ENCODE results near the gene FTO.

The FTO gene

DNA sequence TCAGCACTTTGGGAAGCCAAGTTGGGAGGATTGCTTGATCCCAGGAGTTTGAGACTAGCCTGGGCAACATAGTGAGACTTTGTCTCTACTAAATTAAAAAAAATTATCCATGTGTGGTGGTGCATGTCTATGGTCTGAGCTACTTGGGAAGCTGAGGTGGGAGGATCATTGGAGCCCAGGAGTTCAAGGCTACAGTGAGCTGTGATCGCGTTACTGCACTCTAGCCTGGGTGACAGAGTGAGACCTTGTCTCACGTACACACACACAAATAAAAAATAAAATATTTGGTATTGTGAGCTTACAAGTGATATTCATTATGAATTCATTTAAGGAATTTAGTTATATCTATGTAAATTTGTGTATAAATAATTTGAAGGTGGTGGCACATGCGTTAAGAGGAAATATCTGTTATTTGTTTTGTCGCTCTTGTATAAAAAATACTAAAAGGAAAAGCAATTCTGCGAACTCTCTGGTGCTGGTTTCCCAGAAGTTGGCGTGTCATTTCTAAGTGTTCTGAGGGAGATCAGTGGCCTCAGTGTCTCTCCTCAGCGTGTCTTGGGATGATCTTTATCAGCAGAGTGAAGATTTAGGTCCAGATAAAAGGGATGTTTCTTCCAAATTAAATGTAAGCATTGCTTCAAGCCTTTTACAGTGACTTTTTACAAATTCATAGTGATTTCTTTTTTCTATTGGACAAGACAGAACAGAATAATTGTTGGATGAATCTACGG, 187.6 kb downstream of the FTO start:
- intact Hi-C loops (cut with DNase I), result loop anchor here (10.0 kb wide), 1 partner anchor 117 kb away; no protein-coding TSS in a partner anchor
- DNase-seq, result no peak

DNA sequence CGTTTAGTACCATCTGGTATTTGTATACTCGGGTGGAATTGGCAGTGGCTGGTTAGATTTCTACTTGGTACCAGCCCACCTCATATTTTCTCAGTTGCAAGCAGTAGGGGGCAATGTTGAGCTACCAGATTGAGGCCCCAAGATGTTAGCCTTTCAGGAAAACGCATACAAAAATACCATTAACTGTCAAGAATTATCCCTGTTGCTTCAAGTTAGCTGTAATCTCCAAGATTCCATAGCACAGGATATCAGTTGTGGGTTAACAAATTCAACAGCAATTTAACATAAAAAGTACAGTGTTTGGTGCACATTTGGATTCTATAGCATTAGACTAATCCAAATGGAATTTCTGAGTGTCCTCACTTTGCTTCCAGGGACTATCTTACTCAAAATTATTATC, 188.2 kb downstream of the FTO start:
- intact Hi-C loops (cut with DNase I), result loop anchor here (10.0 kb wide), 1 partner anchor 117 kb away; no protein-coding TSS in a partner anchor

DNA sequence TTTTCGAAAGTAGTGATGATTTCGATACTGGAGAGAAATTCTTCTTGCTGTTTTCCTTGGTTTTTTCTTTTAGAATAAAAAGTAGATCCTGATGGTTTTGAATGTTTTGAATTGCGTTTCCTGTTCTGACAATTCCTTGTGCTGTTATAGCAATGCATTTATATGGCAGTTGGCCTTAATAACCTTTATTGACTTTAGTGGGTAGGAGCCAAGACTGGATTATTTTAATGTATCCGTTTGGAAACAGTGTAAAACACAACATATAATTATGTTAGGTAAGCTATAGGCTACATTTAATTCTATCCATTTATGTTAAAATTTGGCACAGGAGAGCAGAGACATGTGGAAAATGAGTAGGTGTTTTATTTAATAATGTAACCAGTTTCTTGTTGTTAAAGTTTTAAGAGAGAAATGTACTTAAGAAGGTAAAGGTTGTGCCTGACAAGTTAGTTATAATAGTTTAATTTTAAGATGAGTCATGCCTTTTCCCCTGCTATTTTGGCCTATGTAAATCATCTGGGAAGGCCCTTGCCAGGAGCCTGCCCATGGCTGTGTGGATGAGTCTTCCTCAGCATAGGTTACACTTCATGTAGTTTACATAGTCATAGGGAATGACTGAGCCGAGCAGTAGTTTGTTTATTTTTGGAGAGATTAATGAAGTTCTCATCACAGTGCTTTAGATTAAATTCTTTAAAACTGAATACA, 189.9 kb downstream of the FTO start:
- intact Hi-C loops (cut with DNase I), result loop anchor here (10.0 kb wide), 1 partner anchor 119 kb away; no protein-coding TSS in a partner anchor
- DNase-seq, result no peak

More for the DNA sequence above, 188.2 kb downstream of the FTO start:
- peak in 6 of 10 donors; percentile 23 to 83 (median 60) for DNase-seq

DNA sequence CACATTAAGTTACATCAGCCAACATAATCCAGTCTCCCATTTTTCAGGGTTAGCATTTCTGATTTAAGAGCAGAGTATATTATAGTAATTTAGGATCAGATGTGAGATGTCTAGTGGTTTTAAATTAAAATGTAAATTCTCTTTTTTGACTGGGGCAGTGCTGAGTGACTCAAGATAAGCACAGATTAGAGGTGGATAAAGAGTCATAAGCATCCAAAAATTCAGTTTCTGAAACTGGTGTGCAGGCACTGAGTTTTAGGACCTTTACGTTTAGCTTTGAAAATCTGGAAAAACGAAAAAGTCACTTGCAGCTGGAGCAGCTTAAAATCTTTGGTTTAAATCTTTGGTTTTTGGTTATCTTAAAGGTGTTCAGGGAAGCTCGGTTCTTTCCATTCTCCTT, 190.7 kb downstream of the FTO start:
- intact Hi-C loops (cut with DNase I), result loop anchor here (10.0 kb wide), 1 partner anchor 120 kb away; no protein-coding TSS in a partner anchor
- DNase-seq, result no peak

DNA sequence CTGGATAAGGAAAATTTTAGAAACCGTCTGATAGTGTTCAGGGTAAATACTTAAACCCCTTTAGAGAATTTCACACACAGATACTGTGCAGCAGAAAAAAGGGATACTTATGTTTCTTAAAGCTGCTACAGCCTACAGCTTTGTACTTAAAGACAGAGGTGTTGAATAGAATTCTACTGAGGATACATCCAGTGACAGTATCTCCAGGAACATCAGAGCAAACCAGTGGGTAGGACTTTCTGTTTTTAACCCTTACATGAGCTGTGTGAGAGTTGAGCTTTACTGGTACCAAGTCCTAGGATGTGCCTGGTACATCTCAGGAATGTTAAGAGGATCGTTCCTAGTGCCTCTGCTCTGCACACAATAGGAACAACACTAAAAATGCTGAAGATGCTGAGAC, 191.5 kb downstream of the FTO start:
- intact Hi-C loops (cut with DNase I), result loop anchor here (10.0 kb wide), 1 partner anchor 121 kb away; no protein-coding TSS in a partner anchor

DNA sequence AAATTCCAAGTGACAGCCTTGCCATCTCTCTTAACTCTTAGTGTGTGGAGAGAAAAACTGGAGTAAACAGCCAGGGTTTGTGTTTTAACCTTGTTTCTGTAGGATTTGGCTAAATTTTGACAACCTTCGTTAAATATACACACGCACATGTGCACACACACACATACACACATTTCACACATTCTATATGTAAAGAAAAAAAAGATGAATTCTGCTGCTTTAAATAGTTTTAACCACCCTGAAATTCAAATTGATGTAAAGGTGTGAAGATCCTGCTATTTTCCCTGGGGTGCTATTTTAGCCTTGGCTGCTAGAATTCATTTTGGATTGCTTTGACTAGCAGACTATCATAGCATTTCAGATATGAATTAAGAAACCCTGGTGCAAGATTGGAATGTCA, 191.9 kb downstream of the FTO start:
- intact Hi-C loops (cut with DNase I), result loop anchor here (10.0 kb wide), 1 partner anchor 121 kb away; no protein-coding TSS in a partner anchor
- no peak for DNase-seq

More for the DNA sequence above, 191.5 kb downstream of the FTO start:
- no peak for DNase-seq

DNA sequence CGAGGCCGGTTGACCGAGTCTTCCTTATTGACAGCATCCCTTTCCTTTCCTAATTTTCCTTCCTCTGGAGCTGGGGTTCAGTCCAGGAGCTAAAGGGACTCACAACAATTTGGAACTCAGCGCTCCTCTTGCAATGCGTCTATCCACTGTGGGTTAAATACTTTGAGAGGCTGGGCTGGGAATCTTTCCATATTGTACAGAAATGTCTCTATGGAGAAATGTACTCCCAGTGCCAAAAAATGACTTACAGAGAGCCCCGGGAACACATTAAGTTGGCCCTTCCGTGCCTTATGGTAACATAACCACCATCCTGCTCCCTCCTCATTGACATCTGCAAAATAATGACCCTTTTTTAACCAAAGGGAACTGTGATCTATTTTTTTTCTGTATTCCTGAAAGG, 192.8 kb downstream of the FTO start:
- intact Hi-C loops (cut with DNase I), result loop anchor here (10.0 kb wide), 1 partner anchor 122 kb away; no protein-coding TSS in a partner anchor
- DNase-seq, result no peak

DNA sequence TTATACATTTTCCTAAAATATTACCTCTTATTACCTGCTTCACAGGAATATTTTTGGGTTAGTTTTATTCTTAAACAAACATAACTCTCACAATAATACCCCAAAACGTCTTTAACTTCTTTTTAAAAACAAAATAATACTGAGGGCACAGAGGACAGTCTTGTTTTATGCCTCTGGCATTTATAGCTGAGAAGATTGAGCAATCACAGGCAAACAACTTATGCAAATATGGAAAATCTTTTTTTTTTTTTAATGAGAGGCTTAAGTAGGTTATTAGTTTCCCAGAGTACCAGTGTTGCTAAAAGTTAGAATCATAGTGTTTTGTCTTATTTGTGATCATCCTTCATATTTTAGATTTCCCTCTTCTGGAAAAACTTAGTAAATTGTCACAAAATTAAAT, 195.0 kb downstream of the FTO start:
- intact Hi-C loops (cut with DNase I), result loop anchor here (10.0 kb wide), 1 partner anchor 124 kb away; no protein-coding TSS in a partner anchor
- DNase-seq, result no peak

DNA sequence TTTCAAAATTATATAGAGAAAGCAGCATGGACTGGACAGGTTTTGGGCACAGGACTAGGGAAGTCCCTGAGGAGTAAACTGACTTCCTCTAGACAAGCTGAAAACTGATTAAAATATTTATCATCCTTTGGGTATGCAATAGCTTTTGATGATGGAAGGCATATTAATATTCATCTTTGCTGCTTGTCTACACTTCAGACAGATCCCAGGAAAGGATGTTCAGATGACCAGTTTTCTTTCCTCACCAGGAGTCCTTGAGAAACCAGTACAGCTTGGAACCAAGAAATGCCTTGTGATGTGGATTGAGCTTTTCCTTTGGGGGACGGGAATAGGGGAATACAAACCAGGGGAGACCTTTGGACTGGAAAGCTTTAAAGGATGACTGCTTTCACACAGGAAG, 195.5 kb downstream of the FTO start:
- intact Hi-C loops (cut with DNase I), result loop anchor here (10.0 kb wide), 1 partner anchor 125 kb away; no protein-coding TSS in a partner anchor

DNA sequence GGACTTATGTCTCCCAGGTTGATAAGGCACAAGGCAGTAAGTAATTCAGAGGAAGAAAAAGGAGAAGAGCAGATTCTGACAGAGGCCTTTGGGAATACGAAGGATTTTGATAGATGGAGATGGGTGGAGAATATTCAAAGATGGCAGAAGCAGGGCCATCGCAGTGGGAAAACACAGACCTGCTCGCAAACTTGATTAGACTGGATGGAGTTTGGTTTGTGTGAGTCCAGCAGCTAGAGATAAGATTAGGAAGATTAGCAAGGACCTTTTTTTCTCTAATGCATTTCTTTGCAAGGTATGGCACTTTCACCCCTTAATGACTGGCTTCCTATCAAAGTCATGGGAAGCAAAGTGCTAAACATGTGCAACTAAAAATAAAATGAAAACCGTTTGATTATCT, 196.7 kb downstream of the FTO start:
- DNase-seq, result no peak
- intact Hi-C loops (cut with DNase I), result no loop called here

More for the DNA sequence above, 195.5 kb downstream of the FTO start:
- DNase-seq, result no peak

DNA sequence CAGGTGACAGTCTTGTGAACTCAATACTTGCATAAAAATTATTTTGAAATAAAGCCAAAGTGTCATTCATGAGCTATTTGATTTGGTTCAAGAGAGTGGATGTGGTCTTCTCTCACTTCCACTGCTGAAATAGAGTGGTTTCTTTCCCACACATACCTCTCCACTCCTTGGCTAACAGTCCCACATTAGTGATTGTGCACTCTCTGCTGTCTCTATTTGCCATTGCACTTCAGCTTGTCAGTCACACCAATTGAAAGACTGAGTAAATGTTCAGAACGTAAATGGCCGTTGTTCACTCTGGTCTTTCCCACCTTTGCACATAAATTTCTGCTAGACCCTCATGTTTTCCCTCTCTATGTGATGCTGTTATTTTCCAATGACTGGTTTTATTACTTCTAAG, 197.5 kb downstream of the FTO start:
- no peak for DNase-seq
- intact Hi-C loops (cut with DNase I), result no loop called here

DNA sequence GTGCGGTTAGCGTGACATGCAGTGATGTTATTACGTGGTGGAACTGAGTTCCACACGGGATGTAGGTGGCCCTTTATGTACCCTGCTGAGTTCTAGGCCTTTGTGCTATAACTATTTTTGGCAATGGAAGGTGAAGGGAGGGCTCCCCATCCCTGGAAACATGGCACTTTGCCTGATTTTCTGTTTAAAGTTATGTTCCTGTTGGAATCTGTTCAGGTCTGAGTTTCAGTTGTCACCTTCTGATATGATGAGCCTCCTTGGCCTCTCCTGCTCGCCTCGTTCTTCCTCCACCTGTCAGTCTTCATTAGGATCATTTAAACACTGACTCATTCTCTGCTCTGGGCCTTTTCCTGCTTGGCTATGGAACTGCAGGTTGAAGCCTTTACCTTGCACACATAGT, 200.6 kb downstream of the FTO start:
- intact Hi-C loops (cut with DNase I), result no loop called here

DNA sequence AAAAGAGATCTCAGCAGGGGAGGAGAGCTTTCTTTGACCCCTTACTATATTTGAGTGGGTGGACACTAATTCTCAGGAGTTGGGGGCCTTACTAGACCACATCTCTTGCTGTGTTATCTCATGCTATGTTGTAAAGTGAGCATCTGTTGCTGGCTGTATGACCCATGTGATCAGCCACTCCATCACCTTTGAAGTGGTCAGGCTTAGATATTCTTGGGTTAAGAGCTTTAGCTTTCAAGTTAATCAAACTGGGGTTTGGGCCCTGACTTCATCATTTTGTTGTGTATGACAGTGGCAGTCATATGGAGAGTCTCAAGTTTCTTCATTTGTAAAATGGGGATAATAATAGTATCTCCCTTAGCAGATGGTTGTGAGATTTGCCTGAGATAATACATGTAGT, 201.1 kb downstream of the FTO start:
- intact Hi-C loops (cut with DNase I), result no loop called here

More for the DNA sequence above, 200.6 kb downstream of the FTO start:
- no peak for DNase-seq

DNA sequence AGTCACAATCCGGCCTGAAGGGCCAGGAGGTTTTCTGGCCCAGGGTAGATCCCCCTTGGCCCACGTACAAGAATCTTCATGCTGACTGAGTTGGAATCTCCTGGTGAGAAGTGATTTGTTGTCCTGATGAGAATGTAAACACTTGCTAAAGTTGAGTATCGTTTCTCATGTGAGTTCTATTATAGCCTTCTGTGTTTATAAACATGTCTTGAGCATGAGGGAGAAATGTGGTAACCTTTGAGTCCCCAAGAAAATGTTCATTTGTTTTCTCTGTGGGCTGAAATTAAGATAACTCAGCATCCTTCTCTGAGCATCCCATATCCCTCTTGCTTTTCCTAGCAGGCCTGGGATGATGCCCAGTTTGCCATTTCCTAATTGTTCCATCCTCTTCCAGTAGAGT, 204.8 kb downstream of the FTO start:
- intact Hi-C loops (cut with DNase I), result no loop called here
- DNase-seq, result no peak

More for the DNA sequence above, 201.1 kb downstream of the FTO start:
- no peak for DNase-seq

DNA sequence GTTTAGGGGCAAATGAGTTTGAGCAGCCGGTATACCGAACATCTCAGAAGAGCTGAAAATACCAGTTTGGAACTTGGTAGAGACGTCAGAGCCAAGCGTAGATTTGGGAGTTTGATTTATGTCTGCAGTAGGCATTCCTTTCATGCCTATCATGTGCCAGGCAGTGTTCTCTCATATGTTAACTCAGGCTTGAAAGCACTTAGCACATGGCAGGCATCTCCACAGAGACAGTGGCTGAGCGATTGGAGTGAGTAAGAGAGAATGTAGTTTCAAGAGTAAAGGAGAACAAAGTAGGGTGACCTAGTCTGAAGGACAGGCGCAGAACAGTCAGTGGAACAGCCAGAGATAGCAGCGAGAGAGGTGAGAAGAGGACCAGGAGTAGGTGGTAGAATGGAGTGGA, 207.0 kb downstream of the FTO start:
- DNase-seq, result no peak
- intact Hi-C loops (cut with DNase I), result no loop called here

DNA sequence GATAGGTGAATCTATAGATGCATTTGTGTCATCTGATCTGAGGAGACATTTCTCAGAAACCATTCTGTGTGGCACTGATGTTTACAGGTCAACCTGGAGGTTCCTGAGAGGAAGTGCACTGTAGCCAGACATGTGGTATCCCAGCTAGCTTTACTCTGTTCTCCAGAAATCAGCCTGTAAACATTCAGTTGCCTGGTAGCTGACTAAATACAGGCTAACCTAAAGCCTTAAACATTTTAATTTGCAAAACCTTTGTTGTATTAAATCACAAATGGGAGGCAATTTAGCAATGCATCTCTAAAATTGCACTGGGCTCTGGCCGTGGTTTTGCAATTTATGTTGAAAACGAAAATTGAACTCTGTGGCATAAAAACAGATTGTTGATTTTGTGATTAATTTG, 207.6 kb downstream of the FTO start:
- intact Hi-C loops (cut with DNase I), result no loop called here

DNA sequence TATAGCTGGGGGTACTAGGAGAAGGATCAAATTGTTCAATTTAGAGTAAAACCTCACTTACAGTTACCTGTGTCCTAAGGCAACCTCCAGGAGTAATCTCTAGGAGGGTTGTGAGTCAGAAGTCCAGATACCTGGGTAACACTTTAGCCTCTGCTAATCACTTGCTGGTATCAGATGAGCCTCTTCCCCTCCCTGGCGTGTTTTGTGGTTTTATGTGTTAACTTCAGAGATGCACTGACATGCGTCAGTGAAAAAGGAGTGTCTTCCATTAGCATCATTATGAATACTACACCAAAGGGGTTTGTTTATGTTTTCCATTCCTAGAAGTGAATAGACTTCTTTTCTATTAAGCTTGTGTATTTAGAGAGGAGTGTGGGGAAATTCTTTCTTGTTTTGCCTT, 208.2 kb downstream of the FTO start:
- no peak for DNase-seq
- intact Hi-C loops (cut with DNase I), result no loop called here

More for the DNA sequence above, 207.6 kb downstream of the FTO start:
- no peak for DNase-seq

DNA sequence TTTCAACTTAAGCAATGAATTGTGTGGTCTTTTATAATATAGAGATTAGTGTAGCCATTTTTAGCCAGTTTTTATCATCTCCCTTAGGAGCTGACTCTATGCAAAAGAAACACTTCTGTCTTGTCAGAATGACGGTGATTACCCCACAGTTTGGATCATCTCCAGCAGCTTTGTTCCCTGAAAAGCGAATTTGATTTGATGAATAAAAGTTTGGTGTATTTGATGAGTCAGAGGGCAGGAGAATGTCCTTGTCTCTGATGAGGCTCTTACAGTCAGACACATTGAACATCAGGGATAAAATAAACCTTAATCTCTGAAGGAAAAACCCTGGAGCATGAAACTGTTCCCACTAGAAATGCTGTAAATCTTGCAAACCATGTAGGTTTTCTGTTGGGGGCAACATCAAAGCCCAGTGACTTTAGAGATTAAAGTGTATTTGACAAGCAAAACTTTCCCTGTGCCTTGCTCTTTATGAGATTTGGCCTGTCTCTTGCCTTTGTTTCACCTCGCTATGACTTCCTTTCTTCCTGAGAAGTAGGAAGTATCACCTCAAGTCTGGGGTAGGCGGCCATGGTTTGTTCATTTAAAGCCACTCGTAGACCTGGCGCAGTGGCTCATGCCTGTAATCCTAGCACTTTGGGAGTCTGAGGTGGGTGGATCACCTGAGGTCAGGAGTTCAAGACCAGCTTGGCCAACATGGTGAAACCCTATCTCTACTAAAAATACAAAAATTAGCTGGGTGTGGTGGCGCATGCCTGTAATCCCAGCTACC, 209.3 kb downstream of the FTO start:
- intact Hi-C loops (cut with DNase I), result no loop called here
- DNase-seq, result no peak

DNA sequence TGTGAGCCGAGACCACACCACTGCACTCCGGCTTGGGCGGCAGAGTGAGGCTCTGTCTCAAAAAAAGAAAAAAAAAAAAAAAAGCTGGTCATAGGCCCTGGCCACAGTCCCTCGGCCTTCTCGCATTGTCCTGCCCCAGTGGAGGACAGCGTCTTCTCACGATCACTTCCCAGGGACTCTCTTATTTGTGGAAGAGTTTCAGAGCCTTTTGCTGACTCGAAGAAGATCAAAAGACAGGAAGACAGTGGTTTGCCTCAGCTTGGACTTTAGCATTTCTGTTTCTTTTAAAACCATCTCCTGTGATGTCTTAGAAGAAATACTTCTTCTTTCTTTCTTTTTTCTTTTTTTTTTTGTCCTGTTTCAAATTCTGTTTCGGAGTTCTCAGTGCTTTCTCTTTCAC, 210.0 kb downstream of the FTO start:
- intact Hi-C loops (cut with DNase I), result no loop called here
- DNase-seq, result no peak

DNA sequence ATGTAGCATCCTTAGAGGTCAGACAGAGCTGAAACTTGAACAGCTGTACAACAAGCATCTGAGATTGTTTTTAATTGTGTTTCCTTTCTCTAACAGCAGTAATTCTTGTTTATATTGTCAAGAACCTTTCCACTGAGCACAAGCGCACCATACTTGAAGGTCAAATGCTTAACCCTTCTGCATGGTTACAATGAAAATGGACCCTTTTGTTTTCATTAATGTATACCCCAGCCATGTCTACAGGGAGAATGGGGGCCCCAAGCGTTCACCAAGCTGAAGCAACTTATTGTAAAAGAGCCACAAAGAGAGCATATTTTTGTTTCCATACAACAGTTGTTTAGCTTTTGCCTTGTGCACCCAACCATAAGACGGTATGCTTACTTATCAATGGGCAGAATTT, 210.8 kb downstream of the FTO start:
- DNase-seq, result no peak
- intact Hi-C loops (cut with DNase I), result no loop called here

All from posterior cingulate gyrus (tissue), 11 donors.